Left ventricle myocardium inferior (tissue), 1 donor: ENCODE results near the gene RPRML. TPM values are rescaled to one million over a fixed set of nuclear protein-coding genes. Genes with fewer than 3 reads are reported as not detected.

Experiments
- DNase-seq: peaks from one replicate; pipeline ENCODE4 v3.0.0-alpha.2; 2020
- H3K27ac ChIP-seq: fragments of 200-600 bp; replicated peaks from 2 replicates; pipeline ENCODE4 v1.8.0; 2021
- H3K27me3 ChIP-seq: fragments of 200-600 bp; 2 replicates; pipeline ENCODE4 v1.8.0; 2021; ENCODE audit warnings: low read depth
- H3K36me3 ChIP-seq: fragments of 200-600 bp; 2 replicates; pipeline ENCODE4 v1.8.0; 2021
- H3K4me1 ChIP-seq: fragments of 200-600 bp; 2 replicates; pipeline ENCODE4 v1.8.0; 2021
- H3K4me3 ChIP-seq: fragments of 200-600 bp; 2 replicates; pipeline ENCODE4 v1.8.0; 2021; ENCODE audit warnings: mild to moderate bottlenecking, moderate library complexity
- H3K9me3 ChIP-seq: fragments of 200-600 bp; replicated peaks from 2 replicates; pipeline ENCODE4 v1.8.0; 2021
- intact Hi-C: fragments of 100-400 bp; cut with micrococcal nuclease; formaldehyde crosslinking; loops from one replicate; pipeline ENCODE4 v1.11.0; 2022
- total RNA-seq: library from RNA; stranded (reverse); fragmentation: NEBNext Ultra II Directional; extraction: Animal tissue kit (Norgen Biotek cat#: 25700); gene quantifications from one replicate; pipeline ENCODE4 v1.2.1, GENCODE V29; 2021
- TF ChIP-seq, protein P1 (sequence below): fragments of 200-600 bp; IDR thresholded peaks from 2 replicates; pipeline ENCODE4 v1.8.0; 2021; ENCODE audit warnings: antibody characterized with exemption, mild to moderate bottlenecking, borderline replicate concordance
- donor health status: DM: no; HTN: yes; CAD: no; lungs with severe emphysema.

RPRML gene
- total RNA-seq, 1 donor from 2014 or later, result not detected

DNA sequence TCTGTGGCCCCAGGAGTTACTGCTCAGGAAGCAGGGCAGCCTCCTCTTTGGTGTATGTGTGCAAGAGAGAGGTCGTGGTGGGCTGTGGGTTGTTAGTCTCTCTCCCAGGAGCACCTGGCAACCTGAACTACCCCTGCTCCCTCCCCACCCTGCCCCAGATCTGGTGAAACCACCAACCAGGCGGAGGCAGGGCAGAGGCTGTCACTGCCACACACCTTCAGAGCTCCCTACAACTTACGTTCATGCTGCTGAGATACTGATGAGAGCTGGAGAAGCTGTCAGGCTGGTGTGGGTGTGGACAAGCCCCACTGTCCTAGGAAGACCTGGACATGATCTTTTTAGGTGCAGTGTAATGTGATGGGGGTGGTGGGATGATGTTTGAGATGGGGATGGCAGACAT is 31.8 kb downstream of the RPRML start:
- Histone ChIP-seq H3K4me3 (no peak overlapping the region), H3K36me3 (peaks cover 12% of the 10 kb centered on the region), H3K9me3 (no peaks in the 10 kb centered on the region), H3K27me3 (no peaks in the 10 kb centered on the region), H3K27ac (no peak overlapping the region), H3K4me1 (peaks cover 29% of the 10 kb centered on the region)
- TF ChIP-seq, protein P1, sequence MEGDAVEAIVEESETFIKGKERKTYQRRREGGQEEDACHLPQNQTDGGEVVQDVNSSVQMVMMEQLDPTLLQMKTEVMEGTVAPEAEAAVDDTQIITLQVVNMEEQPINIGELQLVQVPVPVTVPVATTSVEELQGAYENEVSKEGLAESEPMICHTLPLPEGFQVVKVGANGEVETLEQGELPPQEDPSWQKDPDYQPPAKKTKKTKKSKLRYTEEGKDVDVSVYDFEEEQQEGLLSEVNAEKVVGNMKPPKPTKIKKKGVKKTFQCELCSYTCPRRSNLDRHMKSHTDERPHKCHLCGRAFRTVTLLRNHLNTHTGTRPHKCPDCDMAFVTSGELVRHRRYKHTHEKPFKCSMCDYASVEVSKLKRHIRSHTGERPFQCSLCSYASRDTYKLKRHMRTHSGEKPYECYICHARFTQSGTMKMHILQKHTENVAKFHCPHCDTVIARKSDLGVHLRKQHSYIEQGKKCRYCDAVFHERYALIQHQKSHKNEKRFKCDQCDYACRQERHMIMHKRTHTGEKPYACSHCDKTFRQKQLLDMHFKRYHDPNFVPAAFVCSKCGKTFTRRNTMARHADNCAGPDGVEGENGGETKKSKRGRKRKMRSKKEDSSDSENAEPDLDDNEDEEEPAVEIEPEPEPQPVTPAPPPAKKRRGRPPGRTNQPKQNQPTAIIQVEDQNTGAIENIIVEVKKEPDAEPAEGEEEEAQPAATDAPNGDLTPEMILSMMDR, result no peak
- intact Hi-C loops, result no loop called here
- DNase-seq, result no peak

DNA sequence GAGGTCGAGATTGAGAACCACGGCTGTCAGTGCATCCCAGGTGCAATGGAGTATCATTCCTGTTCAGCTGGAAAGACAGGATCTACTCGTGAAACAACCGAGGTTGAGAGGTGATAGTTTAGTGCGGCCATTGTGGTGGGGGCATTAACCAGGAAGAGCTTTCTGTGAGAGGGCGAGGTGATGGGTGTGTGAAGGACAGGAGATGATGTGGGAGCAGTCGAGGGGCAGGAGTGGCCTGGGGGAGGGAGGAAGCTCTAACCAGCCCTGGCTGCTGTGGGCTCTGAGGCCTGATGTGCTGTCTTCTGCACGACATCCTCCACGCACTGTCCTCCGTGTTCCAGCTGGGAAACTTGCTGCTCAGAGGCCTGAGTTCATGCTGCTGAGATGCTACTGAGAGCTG is 34.1 kb downstream of the RPRML start:
- no peak overlapping the region for H3K27ac ChIP-seq
- no peaks in the 10 kb centered on the region for H3K9me3 ChIP-seq
- peaks cover 29% of the 10 kb centered on the region for H3K4me1 ChIP-seq
- peaks cover 19% of the 10 kb centered on the region for H3K36me3 ChIP-seq
- no peak for DNase-seq
- TF ChIP-seq, protein P1, result no peak
- no peaks in the 10 kb centered on the region for H3K27me3 ChIP-seq
- intact Hi-C loops, result no loop called here
- no peak overlapping the region for H3K4me3 ChIP-seq

DNA sequence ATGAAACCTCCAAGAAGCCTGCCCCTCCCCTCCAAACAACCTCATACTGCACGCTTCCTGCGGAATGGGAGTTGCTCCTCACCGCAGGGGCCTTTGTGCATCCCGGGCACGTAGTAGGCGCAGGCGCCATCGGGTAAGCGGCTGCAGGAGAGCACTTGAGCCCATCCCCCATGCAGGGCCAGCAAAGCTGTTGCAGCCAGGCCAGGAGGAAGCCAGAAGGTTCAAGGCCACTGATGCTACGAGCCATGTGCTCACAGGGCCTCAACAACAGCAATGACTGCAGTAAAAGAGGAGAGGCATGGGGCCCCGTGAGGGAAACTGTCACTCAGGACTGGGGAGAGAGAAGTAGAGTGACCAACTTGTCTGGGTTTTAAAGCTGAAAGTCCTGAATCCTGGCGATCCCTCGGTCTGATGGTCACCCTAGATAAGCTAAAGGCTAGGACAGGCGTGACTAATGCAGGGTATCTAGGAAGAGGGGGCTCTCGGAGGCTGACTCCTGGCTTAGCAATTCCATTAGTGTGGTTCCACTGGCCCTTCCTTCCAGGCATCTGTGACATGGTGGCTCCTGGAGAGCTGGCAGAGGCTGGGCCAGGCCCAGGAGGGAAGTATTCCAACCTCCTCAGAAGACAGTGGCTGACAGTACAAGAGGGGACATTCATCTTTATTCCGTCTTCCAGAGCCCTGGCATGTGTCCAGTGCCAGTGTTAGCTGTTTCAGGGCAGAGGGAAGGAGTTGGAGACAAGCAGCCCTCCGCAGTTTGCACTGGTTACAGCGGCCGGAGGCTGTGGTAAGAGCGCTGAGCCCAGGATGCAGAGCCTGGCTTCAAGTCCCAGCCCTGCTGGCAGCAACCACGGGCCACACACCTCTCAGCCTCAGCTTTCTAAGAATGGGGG is 35.3 kb downstream of the RPRML start:
- DNase-seq, result no peak
- no peak overlapping the region for H3K27ac ChIP-seq
- H3K27me3 ChIP-seq, result no peaks in the 10 kb centered on the region
- intact Hi-C loops, result loop anchor here (2.0 kb wide), 1 partner anchor 57 kb away; no protein-coding TSS in a partner anchor
- peaks cover 29% of the 10 kb centered on the region for H3K4me1 ChIP-seq
- TF ChIP-seq, protein P1, result no peak
- no peak overlapping the region for H3K4me3 ChIP-seq
- no peaks in the 10 kb centered on the region for H3K9me3 ChIP-seq
- peaks cover 19% of the 10 kb centered on the region for H3K36me3 ChIP-seq

DNA sequence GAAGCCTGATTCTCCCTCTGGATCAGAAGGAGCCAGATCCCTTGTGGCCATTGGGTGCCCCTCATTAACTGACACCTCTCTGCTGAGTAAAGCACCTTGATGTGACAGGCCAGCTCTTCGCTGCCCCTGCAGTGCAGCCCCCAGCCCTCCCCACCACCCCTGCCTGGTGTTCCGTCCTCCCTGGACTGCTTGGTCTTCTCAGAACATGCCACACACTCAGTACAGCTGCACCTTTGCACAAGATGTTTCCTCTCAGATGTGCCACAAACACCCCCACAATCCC is 35.9 kb downstream of the RPRML start:
- peaks cover 25% of the 10 kb centered on the region for H3K36me3 ChIP-seq
- H3K9me3 ChIP-seq, result no peaks in the 10 kb centered on the region
- H3K4me3 ChIP-seq, result no peak overlapping the region
- intact Hi-C loops, result loop anchor here (2.0 kb wide), 1 partner anchor 58 kb away; no protein-coding TSS in a partner anchor
- no peaks in the 10 kb centered on the region for H3K27me3 ChIP-seq
- no peak for DNase-seq
- H3K4me1 ChIP-seq, result peaks cover 29% of the 10 kb centered on the region
- H3K27ac ChIP-seq, result no peak overlapping the region
- TF ChIP-seq, protein P1, result no peak

DNA sequence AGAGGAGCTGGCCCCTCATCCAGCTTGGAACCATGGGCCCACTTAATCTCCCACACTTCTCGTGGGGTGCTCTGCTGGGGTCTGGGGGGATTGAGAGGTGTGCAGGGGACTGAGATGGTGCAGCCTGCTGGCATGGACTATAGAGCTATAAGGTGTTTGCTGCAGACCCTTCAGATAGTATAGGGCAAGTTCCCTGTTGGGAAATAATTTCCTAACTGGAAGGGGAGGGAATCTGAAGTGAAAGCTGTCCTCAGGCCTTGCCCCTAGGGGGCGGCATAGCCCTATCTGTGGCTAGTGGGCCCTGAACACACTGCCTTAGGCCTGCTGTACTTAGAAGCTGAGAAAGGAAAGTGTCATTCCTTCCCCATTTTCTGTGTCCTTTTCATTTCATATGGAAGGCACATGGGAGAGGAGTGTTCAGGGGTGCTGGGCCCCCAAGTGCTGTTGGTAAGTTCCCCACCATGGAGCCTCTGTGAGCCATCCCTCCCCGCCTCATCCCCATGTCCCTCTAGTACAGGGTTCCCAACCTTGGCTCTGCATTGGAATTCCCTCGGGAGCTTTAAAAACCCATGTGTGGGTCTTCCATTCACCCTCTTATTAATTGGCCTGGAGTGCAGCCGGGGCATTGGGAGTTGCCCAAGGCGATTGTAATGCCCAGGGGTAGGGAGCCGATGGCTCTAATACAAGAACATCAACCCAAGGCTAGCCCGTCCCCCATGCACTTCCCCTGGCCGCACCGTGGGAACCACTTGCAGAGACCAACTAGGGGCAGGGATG is 36.4 kb downstream of the RPRML start:
- DNase-seq, result peak; percentile 62
- intact Hi-C loops, result loop anchor here (2.0 kb wide), 1 partner anchor 58 kb away; no protein-coding TSS in a partner anchor
- H3K4me3 ChIP-seq, result no peak overlapping the region
- H3K36me3 ChIP-seq, result peaks cover 30% of the 10 kb centered on the region
- H3K27ac ChIP-seq, result no peak overlapping the region
- H3K4me1 ChIP-seq, result peaks cover 29% of the 10 kb centered on the region
- TF ChIP-seq, protein P1, result peak; percentile 88
- no peaks in the 10 kb centered on the region for H3K9me3 ChIP-seq
- H3K27me3 ChIP-seq, result no peaks in the 10 kb centered on the region
